ENCODE measurements around the gene HTR2B. TPM values are rescaled to one million over a fixed set of nuclear protein-coding genes. Genes with fewer than 3 reads are reported as not detected.

HTR2B gene
- total RNA-seq, 1 experiment from 2014 or later = not detected

GRCh38 chr2:231115651-231116050 is 9.2 kb downstream of the HTR2B start:
- Histone ChIP-seq H3K4me2 (ENCODE audit: low read length) (no peak overlapping the region), H3K79me2 (ENCODE audit: insufficient read depth, low read length) (peaks cover 15% of the 10 kb centered on the region; the same call in 1 of the 2 replicates), H3K4me1 (ENCODE audit: control insufficient read depth in 1 of 2, insufficient read depth in 2 of 2, low read length in 2 of 2) (no peaks in the 10 kb centered on the region), H3K36me3 (ENCODE audit: control insufficient read depth in 1 of 2, insufficient read depth in 2 of 2, low read length in 2 of 2) (peaks cover 0 to 4% of the 10 kb centered on the region in 2 experiments; a peak in 2 of 4 replicates), H3K9me3 (ENCODE audit: control insufficient read depth in 1 of 2, insufficient read depth in 1 of 2, low read depth in 1 of 2, low read length in 2 of 2) (no peaks in the 10 kb centered on the region), H3K27ac (ENCODE audit: low read depth, low read length) (no peak overlapping the region), H3K9me2 (ENCODE audit: insufficient read depth) (no peaks in the 10 kb centered on the region), H3K9ac (ENCODE audit: low read length) (no peak overlapping the region), H3K27me3 (ENCODE audit: insufficient read depth, low read length) (no peaks in the 10 kb centered on the region), H3K4me3 (replicated peaks in 1 of 2; ENCODE audit: low read depth in 1 of 2, low read length in 2 of 2) (no peak overlapping the region), H2AFZ (ENCODE audit: low read depth, low read length, poor library complexity, severe bottlenecking) (no peak overlapping the region), H4K20me1 (ENCODE audit: insufficient read depth) (0 out of 2 replicates have a peak, but pooled peaks cover 4% of the 10 kb centered on the region)
- RAD21 ChIA-PET (ENCODE audit: low non-redundant PET in 1 of 2, low total read pairs in 2 of 2, uncharacterized antibody in 2 of 2, unreplicated experiment in 2 of 2) = no interaction called here
- ATAC-seq (no peak), DNase-seq (ENCODE audit: low read depth, low spot score) (no peak)
- TF ChIP-seq SP1 (IDR thresholded peaks at IDR 0.05; ENCODE audit: low read depth) = no peak
- CTCF ChIA-PET = interaction anchor here (2.0 kb wide), 1 partner anchor 12 kb away, joined by 6 read pairs; no protein-coding TSS in a partner anchor
- intact Hi-C loops (cut with micrococcal nuclease) = no loop called here
- POLR2A ChIA-PET = no interaction called here
- no TSS peak for BruUV-seq (replicated peaks)

GRCh38 chr2:231113489-231113888 is 11.4 kb downstream of the HTR2B start:
- Histone ChIP-seq H4K20me1 (ENCODE audit: insufficient read depth) (0 out of 2 replicates have a peak, but pooled peaks cover 4% of the 10 kb centered on the region), H3K9ac (ENCODE audit: low read length) (no peak overlapping the region), H3K27me3 (ENCODE audit: insufficient read depth, low read length) (no peaks in the 10 kb centered on the region), H3K4me2 (ENCODE audit: low read length) (no peak overlapping the region), H3K4me3 (replicated peaks in 1 of 2; ENCODE audit: low read depth in 1 of 2, low read length in 2 of 2) (no peak overlapping the region), H3K27ac (ENCODE audit: low read depth, low read length) (no peak overlapping the region), H3K9me3 (ENCODE audit: control insufficient read depth in 1 of 2, insufficient read depth in 1 of 2, low read depth in 1 of 2, low read length in 2 of 2) (no peaks in the 10 kb centered on the region), H3K4me1 (ENCODE audit: control insufficient read depth in 1 of 2, insufficient read depth in 2 of 2, low read length in 2 of 2) (no peaks in the 10 kb centered on the region), H3K79me2 (ENCODE audit: insufficient read depth, low read length) (0 out of 2 replicates have a peak, but pooled peaks cover 12% of the 10 kb centered on the region), H2AFZ (ENCODE audit: low read depth, low read length, poor library complexity, severe bottlenecking) (no peak overlapping the region), H3K9me2 (ENCODE audit: insufficient read depth) (no peaks in the 10 kb centered on the region), H3K36me3 (ENCODE audit: control insufficient read depth in 1 of 2, insufficient read depth in 2 of 2, low read length in 2 of 2) (peaks cover 10 to 12% of the 10 kb centered on the region in 2 experiments; a peak in 2 of 4 replicates)
- ATAC-seq (no peak), DNase-seq (ENCODE audit: low read depth, low spot score) (no peak)
- TF ChIP-seq ZBTB33 (IDR thresholded peaks at IDR 0.05; ENCODE audit: extremely low read depth, insufficient replicate concordance, low read length) (no peak), YY1 (IDR thresholded peaks at IDR 0.05; ENCODE audit: extremely low read depth, insufficient replicate concordance, low read depth, low read length) (no peak), CEBPB (IDR thresholded peaks at IDR 0.05; ENCODE audit: low read depth) (no peak), POLR2AphosphoS5 (IDR thresholded peaks at IDR 0.05; ENCODE audit: low read depth, low read length) (no peak), SRF (IDR thresholded peaks at IDR 0.05; ENCODE audit: low read depth) (no peak)
- POLR2A ChIA-PET = no interaction called here
- CTCF ChIA-PET = no interaction called here
- intact Hi-C loops (cut with micrococcal nuclease) = no loop called here
- RAD21 ChIA-PET (ENCODE audit: low non-redundant PET in 1 of 2, low total read pairs in 2 of 2, uncharacterized antibody in 2 of 2, unreplicated experiment in 2 of 2) = no interaction called here
- BruUV-seq (replicated peaks) = no TSS peak
